Measurements from ENCODE around the gene WNT7A.

WNT7A gene

DNA sequence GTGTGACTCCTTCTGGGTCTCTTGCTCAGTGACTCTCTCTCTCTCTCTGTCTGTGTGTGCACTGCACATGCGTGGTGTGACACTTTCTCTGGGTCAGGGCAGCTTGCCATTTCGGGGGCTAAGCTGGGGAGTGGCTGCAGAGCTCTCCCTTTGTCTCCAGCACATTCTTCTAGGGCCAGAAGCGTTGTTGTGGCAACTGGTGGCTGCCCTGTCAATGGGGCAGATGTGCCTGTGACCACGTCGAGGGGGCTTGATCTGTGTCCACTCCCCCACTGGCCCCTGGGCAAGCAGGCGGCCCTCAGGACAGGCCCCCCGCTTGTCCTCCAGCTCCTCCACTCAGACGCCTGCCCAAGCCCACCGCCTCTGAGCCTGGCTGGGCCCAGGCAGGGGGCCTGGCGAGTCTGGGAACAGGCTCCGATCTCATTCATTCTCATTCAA is 67.8 kb downstream of the WNT7A start:
- Histone ChIP-seq H3F3A (ENCODE audit: low read depth) (no peaks in the 10 kb centered on the region), H3K9ac (ENCODE audit: low read depth, low read length, poor library complexity, severe bottlenecking) (no peak overlapping the region), H3K4me3 (ENCODE audit: low read length, poor library complexity, severe bottlenecking) (no peak overlapping the region), H3K4me2 (ENCODE audit: low read depth, low read length, poor library complexity, severe bottlenecking) (no peak overlapping the region), H3K4me1 (ENCODE audit: insufficient read depth, low read length, poor library complexity, severe bottlenecking) (no peaks in the 10 kb centered on the region), H4K20me1 (ENCODE audit: insufficient read depth, low read length, poor library complexity, severe bottlenecking) (no peaks in the 10 kb centered on the region), H3K9me3 (ENCODE audit: insufficient read depth, low read depth, low read length) (peaks cover 25% of the 10 kb centered on the region; the same call in 1 of the 2 replicates), H3K27me3 (ENCODE audit: insufficient read depth, low read length, poor library complexity, severe bottlenecking) (no peaks in the 10 kb centered on the region), H3K79me2 (ENCODE audit: insufficient read depth, low read length) (no peaks in the 10 kb centered on the region), H3K9me2 (replicated peaks; ENCODE audit: low read depth, low read length) (no peaks in the 10 kb centered on the region), H3K36me3 (ENCODE audit: insufficient read depth, low read length) (no peaks in the 10 kb centered on the region), H2AFZ (ENCODE audit: low read length) (no peak overlapping the region)
- TF ChIP-seq EZH2phosphoT487 (IDR thresholded peaks at IDR 0.05; ENCODE audit: borderline replicate concordance), result no peak
- TF ChIP-seq, protein P1, sequence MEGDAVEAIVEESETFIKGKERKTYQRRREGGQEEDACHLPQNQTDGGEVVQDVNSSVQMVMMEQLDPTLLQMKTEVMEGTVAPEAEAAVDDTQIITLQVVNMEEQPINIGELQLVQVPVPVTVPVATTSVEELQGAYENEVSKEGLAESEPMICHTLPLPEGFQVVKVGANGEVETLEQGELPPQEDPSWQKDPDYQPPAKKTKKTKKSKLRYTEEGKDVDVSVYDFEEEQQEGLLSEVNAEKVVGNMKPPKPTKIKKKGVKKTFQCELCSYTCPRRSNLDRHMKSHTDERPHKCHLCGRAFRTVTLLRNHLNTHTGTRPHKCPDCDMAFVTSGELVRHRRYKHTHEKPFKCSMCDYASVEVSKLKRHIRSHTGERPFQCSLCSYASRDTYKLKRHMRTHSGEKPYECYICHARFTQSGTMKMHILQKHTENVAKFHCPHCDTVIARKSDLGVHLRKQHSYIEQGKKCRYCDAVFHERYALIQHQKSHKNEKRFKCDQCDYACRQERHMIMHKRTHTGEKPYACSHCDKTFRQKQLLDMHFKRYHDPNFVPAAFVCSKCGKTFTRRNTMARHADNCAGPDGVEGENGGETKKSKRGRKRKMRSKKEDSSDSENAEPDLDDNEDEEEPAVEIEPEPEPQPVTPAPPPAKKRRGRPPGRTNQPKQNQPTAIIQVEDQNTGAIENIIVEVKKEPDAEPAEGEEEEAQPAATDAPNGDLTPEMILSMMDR (conservative IDR thresholded peaks at IDR 0.05; ENCODE audit: low read length), result no peak

- H3F3A ChIP-seq (ENCODE audit: low read depth), result no peaks in the 10 kb centered on the region
- no peak overlapping the region for H3K9ac ChIP-seq (ENCODE audit: low read depth, low read length, poor library complexity, severe bottlenecking)
- H3K9me2 ChIP-seq (replicated peaks; ENCODE audit: low read depth, low read length), result no peaks in the 10 kb centered on the region
- no peaks in the 10 kb centered on the region for H3K36me3 ChIP-seq (ENCODE audit: insufficient read depth, low read length)
- peaks cover 24% of the 10 kb centered on the region; the same call in 1 of the 2 replicates for H3K9me3 ChIP-seq (ENCODE audit: insufficient read depth, low read depth, low read length)
- H3K4me3 ChIP-seq (ENCODE audit: low read length, poor library complexity, severe bottlenecking), result no peak overlapping the region
- H4K20me1 ChIP-seq (ENCODE audit: insufficient read depth, low read length, poor library complexity, severe bottlenecking), result no peaks in the 10 kb centered on the region
- H2AFZ ChIP-seq (ENCODE audit: low read length), result no peak overlapping the region
- no peaks in the 10 kb centered on the region for H3K4me1 ChIP-seq (ENCODE audit: insufficient read depth, low read length, poor library complexity, severe bottlenecking)
- H3K4me2 ChIP-seq (ENCODE audit: low read depth, low read length, poor library complexity, severe bottlenecking), result no peak overlapping the region
- TF ChIP-seq, protein P1 (conservative IDR thresholded peaks at IDR 0.05; ENCODE audit: low read length), result no peak
- no peak for TF ChIP-seq EZH2phosphoT487 (IDR thresholded peaks at IDR 0.05; ENCODE audit: borderline replicate concordance)
- H3K27me3 ChIP-seq (ENCODE audit: insufficient read depth, low read length, poor library complexity, severe bottlenecking), result no peaks in the 10 kb centered on the region
- H3K79me2 ChIP-seq (ENCODE audit: insufficient read depth, low read length), result no peaks in the 10 kb centered on the region
Measured at GRCh38 chr3:13811614-13812013, 68.3 kb downstream of the WNT7A start.

DNA sequence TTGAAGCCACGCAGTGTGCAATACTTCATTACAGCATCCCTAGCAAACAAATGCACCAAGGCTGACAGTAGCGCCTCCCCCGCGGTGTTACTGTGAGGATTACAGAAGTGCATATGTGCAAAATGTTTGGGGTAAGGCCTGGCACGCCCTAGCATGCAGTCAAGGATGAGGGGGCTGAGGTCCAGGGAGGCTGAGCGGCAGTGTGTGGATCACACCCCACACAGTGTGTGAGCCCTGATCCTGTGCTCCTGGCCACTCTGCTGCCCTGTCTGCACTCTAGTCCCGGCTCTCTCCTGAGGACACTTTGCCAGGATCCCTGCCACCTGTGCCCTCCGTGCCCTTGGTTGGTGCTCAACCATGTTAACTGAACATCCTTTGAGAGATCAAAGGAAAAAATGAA is 71.3 kb downstream of the WNT7A start:
- TF ChIP-seq, protein P1 (conservative IDR thresholded peaks at IDR 0.05; ENCODE audit: low read length), result no peak
- no peak for TF ChIP-seq EZH2phosphoT487 (IDR thresholded peaks at IDR 0.05; ENCODE audit: borderline replicate concordance)
- no peaks in the 10 kb centered on the region for H3K9me2 ChIP-seq (replicated peaks; ENCODE audit: low read depth, low read length)

More for the DNA sequence above, 71.3 kb downstream of the WNT7A start:
- Histone ChIP-seq H3K9ac (ENCODE audit: low read depth, low read length, poor library complexity, severe bottlenecking) (no peak overlapping the region), H3K9me3 (ENCODE audit: insufficient read depth, low read depth, low read length) (no peaks in the 10 kb centered on the region; the same call in 1 of the 2 replicates), H3K79me2 (ENCODE audit: insufficient read depth, low read length) (no peaks in the 10 kb centered on the region), H3K4me3 (ENCODE audit: low read length, poor library complexity, severe bottlenecking) (no peak overlapping the region), H3K4me1 (ENCODE audit: insufficient read depth, low read length, poor library complexity, severe bottlenecking) (no peaks in the 10 kb centered on the region), H2AFZ (ENCODE audit: low read length) (no peak overlapping the region), H4K20me1 (ENCODE audit: insufficient read depth, low read length, poor library complexity, severe bottlenecking) (no peaks in the 10 kb centered on the region), H3K4me2 (ENCODE audit: low read depth, low read length, poor library complexity, severe bottlenecking) (no peak overlapping the region), H3K27me3 (ENCODE audit: insufficient read depth, low read length, poor library complexity, severe bottlenecking) (no peaks in the 10 kb centered on the region), H3F3A (ENCODE audit: low read depth) (no peaks in the 10 kb centered on the region), H3K36me3 (ENCODE audit: insufficient read depth, low read length) (no peaks in the 10 kb centered on the region)
